ENCODE results near the gene PSMA1.

DNA sequence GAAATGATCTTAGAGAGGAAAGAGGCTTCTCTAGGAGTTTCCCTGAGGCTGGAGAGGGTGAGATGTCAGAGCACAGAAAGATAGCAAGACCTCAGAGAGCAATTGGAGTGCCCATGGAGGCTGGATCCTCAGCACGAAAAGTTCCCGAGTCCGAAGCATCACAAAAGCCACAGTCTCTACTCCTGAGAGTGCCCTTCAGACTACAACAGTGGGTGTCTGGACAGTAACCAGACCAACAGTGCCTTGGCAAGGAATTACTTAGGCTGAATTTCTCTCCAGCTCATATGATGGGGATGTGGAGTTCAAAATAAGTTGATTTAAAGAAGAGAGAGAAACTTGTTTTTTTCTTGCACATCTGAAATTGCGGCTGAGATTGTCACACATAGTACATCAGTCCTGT is 31.9 kb upstream of the PSMA1 start:
- TF ChIP-seq, protein P1, sequence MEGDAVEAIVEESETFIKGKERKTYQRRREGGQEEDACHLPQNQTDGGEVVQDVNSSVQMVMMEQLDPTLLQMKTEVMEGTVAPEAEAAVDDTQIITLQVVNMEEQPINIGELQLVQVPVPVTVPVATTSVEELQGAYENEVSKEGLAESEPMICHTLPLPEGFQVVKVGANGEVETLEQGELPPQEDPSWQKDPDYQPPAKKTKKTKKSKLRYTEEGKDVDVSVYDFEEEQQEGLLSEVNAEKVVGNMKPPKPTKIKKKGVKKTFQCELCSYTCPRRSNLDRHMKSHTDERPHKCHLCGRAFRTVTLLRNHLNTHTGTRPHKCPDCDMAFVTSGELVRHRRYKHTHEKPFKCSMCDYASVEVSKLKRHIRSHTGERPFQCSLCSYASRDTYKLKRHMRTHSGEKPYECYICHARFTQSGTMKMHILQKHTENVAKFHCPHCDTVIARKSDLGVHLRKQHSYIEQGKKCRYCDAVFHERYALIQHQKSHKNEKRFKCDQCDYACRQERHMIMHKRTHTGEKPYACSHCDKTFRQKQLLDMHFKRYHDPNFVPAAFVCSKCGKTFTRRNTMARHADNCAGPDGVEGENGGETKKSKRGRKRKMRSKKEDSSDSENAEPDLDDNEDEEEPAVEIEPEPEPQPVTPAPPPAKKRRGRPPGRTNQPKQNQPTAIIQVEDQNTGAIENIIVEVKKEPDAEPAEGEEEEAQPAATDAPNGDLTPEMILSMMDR (IDR thresholded peaks at IDR 0.05): no peak
- no peak for TF ChIP-seq POLR2A (IDR thresholded peaks at IDR 0.05)

All from right lobe of liver (tissue), 4 donors.